Activated CD4-positive, alpha-beta memory T cell treated with anti-CD3 and anti-CD28 coated beads for 36 hours (primary cell): ENCODE data around the gene VWA1. TPM values are rescaled to one million over a fixed set of nuclear protein-coding genes. Genes with fewer than 3 reads are reported as not detected.

ENCODE experiments used
- CTCF ChIA-PET: fragments of 350-600 bp; sonication (Branson Sonifier 250); formaldehyde crosslinking; loops from one replicate; lab custom pipeline; 2021; ENCODE audit warnings: antibody characterized with exemption, inconsistent platforms; lab: Charles Lee
- POLR2A ChIA-PET: fragments of 350-600 bp; sonication (Branson Sonifier 250); formaldehyde crosslinking; loops from one replicate; lab custom pipeline; 2021; ENCODE audit warnings: antibody characterized with exemption; lab: Charles Lee
- DNase-seq: peaks from one replicate; pipeline ENCODE4 v3.0.0-alpha.2; 2020
- H3K27ac Mint-ChIP-seq: one replicate; pipeline ENCODE4 v1.8.0; 2021; ENCODE audit warnings: mixed read lengths
- H3K27me3 Mint-ChIP-seq: one replicate; pipeline ENCODE4 v1.8.0; 2021; ENCODE audit warnings: mixed read lengths
- H3K36me3 Mint-ChIP-seq: one replicate; pipeline ENCODE4 v1.8.0; 2021; ENCODE audit warnings: mixed read lengths
- H3K4me1 Mint-ChIP-seq: one replicate; pipeline ENCODE4 v1.8.0; 2021; ENCODE audit warnings: low read depth, mixed read lengths
- H3K4me3 Mint-ChIP-seq: one replicate; pipeline ENCODE4 v1.8.0; 2021; ENCODE audit warnings: mild to moderate bottlenecking, mixed read lengths
- H3K9me3 Mint-ChIP-seq: one replicate; pipeline ENCODE4 v1.8.0; 2021; ENCODE audit warnings: mixed read lengths
- intact Hi-C: fragments of 100-400 bp; cut with micrococcal nuclease; formaldehyde crosslinking; loops from one replicate; pipeline ENCODE4 v1.15.1; 2023
- total RNA-seq, 2 experiments: library from RNA; stranded (reverse); gene quantifications; one replicate each; pipeline ENCODE4 v1.2.3, GENCODE V29; 2021

Gene VWA1
- under 1 TPM; 0.69 to 0.92 TPM for total RNA-seq

GRCh38 chr1:1435106-1435903 is at the start of gene VWA1:
Gene VWA1, plus strand, starts transcription at chr1:1435690. Its CDS starts 59 bp downstream, at chr1:1435749.
- ChIA-PET CTCF (no interaction called here), POLR2A (no interaction called here)
- peak; percentile 65 for DNase-seq
- no peak within 1 kb of the TSS for H3K27ac Mint-ChIP-seq
- H3K9me3 Mint-ChIP-seq = no peaks in the 10 kb centered on the region
- H3K27me3 Mint-ChIP-seq = peaks cover 23% of the 10 kb centered on the region
- H3K36me3 Mint-ChIP-seq = no peaks in the 10 kb centered on the region
- intact Hi-C loops = no loop called here
- peaks cover 11% of the 10 kb centered on the region for H3K4me1 Mint-ChIP-seq
- peak within 1 kb of the TSS; percentile 23 for H3K4me3 Mint-ChIP-seq

- POLR2A ChIA-PET = no interaction called here
- CTCF ChIA-PET = no interaction called here
- DNase-seq = no peak
- Mint-ChIP-seq H3K4me3 (no peak overlapping the region), H3K9me3 (no peaks in the 10 kb centered on the region), H3K27ac (no peak overlapping the region), H3K27me3 (no peaks in the 10 kb centered on the region), H3K36me3 (peaks cover 42% of the 10 kb centered on the region), H3K4me1 (no peaks in the 10 kb centered on the region)
- intact Hi-C loops = no loop called here
These were observed 49.6 kb upstream of the VWA1 start for GRCh38 chr1:1385931-1386330.

GRCh38 chr1:1387098-1388077 is 48.1 kb upstream of the VWA1 start:
- Mint-ChIP-seq H3K4me3 (no peak overlapping the region), H3K36me3 (peaks cover 53% of the 10 kb centered on the region), H3K4me1 (no peaks in the 10 kb centered on the region), H3K9me3 (no peaks in the 10 kb centered on the region), H3K27ac (no peak overlapping the region), H3K27me3 (no peaks in the 10 kb centered on the region)
- intact Hi-C loops = no loop called here
- POLR2A ChIA-PET = interaction anchor here (0.8 kb wide), 1 partner anchor 10 kb away, joined by 3 read pairs; no protein-coding TSS in a partner anchor
- CTCF ChIA-PET = no interaction called here
- no peak for DNase-seq

- H3K9me3 Mint-ChIP-seq = no peaks in the 10 kb centered on the region
- H3K36me3 Mint-ChIP-seq = peaks cover 57% of the 10 kb centered on the region
- POLR2A ChIA-PET = interaction anchor here (0.8 kb wide), 1 partner anchor 9 kb away, joined by 3 read pairs; no protein-coding TSS in a partner anchor
- no peak for DNase-seq
- no peaks in the 10 kb centered on the region for H3K27me3 Mint-ChIP-seq
- no peak overlapping the region for H3K27ac Mint-ChIP-seq
- no peak overlapping the region for H3K4me3 Mint-ChIP-seq
- intact Hi-C loops = no loop called here
- no peaks in the 10 kb centered on the region for H3K4me1 Mint-ChIP-seq
- CTCF ChIA-PET = interaction anchor here (1.0 kb wide), 1 partner anchor 53 kb away, joined by 3 read pairs; no protein-coding TSS in a partner anchor
These were observed 47.4 kb upstream of the VWA1 start for GRCh38 chr1:1388078-1388472.

- H3K4me3 Mint-ChIP-seq = no peak overlapping the region
- ChIA-PET POLR2A (no interaction called here), CTCF (interaction anchor here (1.2 to 1.3 kb wide), 2 partner anchors 12 to 50 kb away, joined by 3 to 4 read pairs; no protein-coding TSS in a partner anchor)
- no peak overlapping the region for H3K27ac Mint-ChIP-seq
- H3K27me3 Mint-ChIP-seq = no peaks in the 10 kb centered on the region
- H3K4me1 Mint-ChIP-seq = peaks cover 8% of the 10 kb centered on the region
- peaks cover 79% of the 10 kb centered on the region for H3K36me3 Mint-ChIP-seq
- intact Hi-C loops = no loop called here
- H3K9me3 Mint-ChIP-seq = no peaks in the 10 kb centered on the region
- DNase-seq = no peak
These were observed 44.8 kb upstream of the VWA1 start for GRCh38 chr1:1390675-1391074.

- Mint-ChIP-seq H3K27me3 (no peaks in the 10 kb centered on the region), H3K4me1 (peaks cover 9% of the 10 kb centered on the region), H3K9me3 (no peaks in the 10 kb centered on the region), H3K27ac (no peak overlapping the region), H3K36me3 (peaks cover 76% of the 10 kb centered on the region), H3K4me3 (no peak overlapping the region)
- intact Hi-C loops = no loop called here
- ChIA-PET POLR2A (no interaction called here), CTCF (interaction anchor here (1.2 to 1.3 kb wide), 2 partner anchors 11 to 50 kb away, joined by 3 to 4 read pairs; no protein-coding TSS in a partner anchor)
- no peak for DNase-seq
These were observed 44.3 kb upstream of the VWA1 start for GRCh38 chr1:1391225-1391624.

GRCh38 chr1:1393014-1393413 is 42.5 kb upstream of the VWA1 start:
- Mint-ChIP-seq H3K4me3 (no peak overlapping the region), H3K27ac (no peak overlapping the region), H3K9me3 (no peaks in the 10 kb centered on the region), H3K27me3 (no peaks in the 10 kb centered on the region), H3K36me3 (peaks cover 69% of the 10 kb centered on the region), H3K4me1 (peaks cover 19% of the 10 kb centered on the region)
- POLR2A ChIA-PET = no interaction called here
- intact Hi-C loops = no loop called here
- no peak for DNase-seq
- CTCF ChIA-PET = interaction anchor here (0.9 to 1.2 kb wide), 2 partner anchors 47 to 86 kb away, joined by 3 read pairs; no protein-coding TSS in a partner anchor

GRCh38 chr1:1393428-1393827 is 42.1 kb upstream of the VWA1 start:
- CTCF ChIA-PET = interaction anchor here (0.9 kb wide), 1 partner anchor 87 kb away, joined by 3 read pairs; no protein-coding TSS in a partner anchor
- H3K36me3 Mint-ChIP-seq = peaks cover 69% of the 10 kb centered on the region
- POLR2A ChIA-PET = no interaction called here

GRCh38 chr1:1394116-1394515 is 41.4 kb upstream of the VWA1 start:
- Mint-ChIP-seq H3K9me3 (no peaks in the 10 kb centered on the region), H3K4me1 (peaks cover 23% of the 10 kb centered on the region), H3K27ac (no peak overlapping the region), H3K36me3 (peaks cover 70% of the 10 kb centered on the region), H3K4me3 (no peak overlapping the region), H3K27me3 (no peaks in the 10 kb centered on the region)
- intact Hi-C loops = no loop called here
- DNase-seq = no peak
- POLR2A ChIA-PET = no interaction called here
- CTCF ChIA-PET = no interaction called here

More at GRCh38 chr1:1393428-1393827, 42.1 kb upstream of the VWA1 start:
- Mint-ChIP-seq H3K9me3 (no peaks in the 10 kb centered on the region), H3K27ac (no peak overlapping the region), H3K4me1 (peaks cover 23% of the 10 kb centered on the region), H3K27me3 (no peaks in the 10 kb centered on the region), H3K4me3 (no peak overlapping the region)
- no peak for DNase-seq
- intact Hi-C loops = no loop called here

GRCh38 chr1:1395166-1395565 is 40.3 kb upstream of the VWA1 start:
- ChIA-PET CTCF (no interaction called here), POLR2A (no interaction called here)
- intact Hi-C loops = no loop called here
- H3K36me3 Mint-ChIP-seq = peaks cover 66% of the 10 kb centered on the region
- no peaks in the 10 kb centered on the region for H3K9me3 Mint-ChIP-seq
- H3K27me3 Mint-ChIP-seq = no peaks in the 10 kb centered on the region
- peak overlapping the region; percentile 5 for H3K27ac Mint-ChIP-seq
- peaks cover 25% of the 10 kb centered on the region for H3K4me1 Mint-ChIP-seq
- H3K4me3 Mint-ChIP-seq = no peak overlapping the region
- no peak for DNase-seq

GRCh38 chr1:1397839-1398523 is 37.5 kb upstream of the VWA1 start:
- peak overlapping the region; percentile 89 for H3K4me3 Mint-ChIP-seq
- peaks cover 49% of the 10 kb centered on the region for H3K4me1 Mint-ChIP-seq
- intact Hi-C loops = no loop called here
- CTCF ChIA-PET = interaction anchor here (1.9 to 4.2 kb wide), 4 partner anchors 23 to 275 kb away, joined by 4 to 21 read pairs (median 20); partner anchors contain the start of gene AURKAIP1
- POLR2A ChIA-PET = interaction anchor here (0.9 to 1.3 kb wide), 3 partner anchors 8 to 113 kb away, joined by 3 to 6 read pairs (median 4); partner anchors contain the start of gene ATAD3A
- peak; percentile 45 for DNase-seq
- H3K27me3 Mint-ChIP-seq = no peaks in the 10 kb centered on the region
- H3K36me3 Mint-ChIP-seq = peaks cover 67% of the 10 kb centered on the region
- H3K27ac Mint-ChIP-seq = peak overlapping the region; percentile 90
- no peaks in the 10 kb centered on the region for H3K9me3 Mint-ChIP-seq
